ENCODE results near the gene DHRS12. TPM values are rescaled to one million over a fixed set of nuclear protein-coding genes. Genes with fewer than 3 reads are reported as not detected.

DHRS12 gene
- total RNA-seq, 1 experiment from 2014 or later: 10.2 TPM

GRCh38 chr13:51780099-51780498, 23.9 kb downstream of the DHRS12 start (continued):
- no peak for TF ChIP-seq ZNF416 (CRISPR knock-in tag; IDR thresholded peaks at IDR 0.05)

GRCh38 chr13:51778392-51778791, 25.6 kb downstream of the DHRS12 start:
- POLR2A ChIA-PET: no interaction called here
- no peaks in the 10 kb centered on the region; the same call in 1 of the 2 replicates for H3K9me3 Mint-ChIP-seq
- H3K4me3 Mint-ChIP-seq: no peak overlapping the region
- CTCF ChIA-PET: interaction anchor here (0.7 kb wide), 1 partner anchor 10 kb away, joined by 3 read pairs; no protein-coding TSS in a partner anchor
- ATAC-seq (no peak), DNase-seq (ENCODE audit: low spot score) (no peak)
- H3K27ac Mint-ChIP-seq: no peak overlapping the region
- H3K36me3 Mint-ChIP-seq: no peaks in the 10 kb centered on the region
- H3K27me3 Mint-ChIP-seq (ENCODE audit: low read depth): no peaks in the 10 kb centered on the region
- TF ChIP-seq SOX15 (CRISPR knock-in tag; IDR thresholded peaks at IDR 0.05) (no peak), ZNF532 (CRISPR knock-in tag; IDR thresholded peaks at IDR 0.05; ENCODE audit: borderline replicate concordance) (no peak), GABPB1 (CRISPR knock-in tag; IDR thresholded peaks at IDR 0.05) (no peak), STAT6 (CRISPR knock-in tag; conservative IDR thresholded peaks at IDR 0.05; ENCODE audit: low read depth) (no peak), AR (CRISPR knock-in tag; IDR thresholded peaks at IDR 0.05) (no peak), E2F4 (CRISPR knock-in tag; IDR thresholded peaks at IDR 0.05; ENCODE audit: borderline replicate concordance, low read depth) (no peak), ZNF138 (CRISPR knock-in tag; conservative IDR thresholded peaks at IDR 0.05) (no peak), EMX1 (CRISPR knock-in tag; IDR thresholded peaks at IDR 0.05) (no peak), NR1H2 (CRISPR knock-in tag; IDR thresholded peaks at IDR 0.05) (no peak), ATF3 (CRISPR knock-in tag; conservative IDR thresholded peaks at IDR 0.05) (no peak), NFE2L1 (CRISPR knock-in tag; IDR thresholded peaks at IDR 0.05) (no peak)
- H3K4me1 Mint-ChIP-seq: peaks cover 10% of the 10 kb centered on the region

- ATAC-seq (no peak), DNase-seq (ENCODE audit: low spot score) (no peak)
- CTCF ChIA-PET: no interaction called here
- no peaks in the 10 kb centered on the region for H3K27me3 Mint-ChIP-seq (ENCODE audit: low read depth)
- no peaks in the 10 kb centered on the region for H3K36me3 Mint-ChIP-seq
- POLR2A ChIA-PET: no interaction called here
- H3K4me1 Mint-ChIP-seq: peaks cover 10% of the 10 kb centered on the region
- H3K27ac Mint-ChIP-seq: no peak overlapping the region
- H3K9me3 Mint-ChIP-seq: no peaks in the 10 kb centered on the region; the same call in 1 of the 2 replicates
- H3K4me3 Mint-ChIP-seq: no peak overlapping the region
- TF ChIP-seq CDX4 (CRISPR knock-in tag; IDR thresholded peaks at IDR 0.05; ENCODE audit: borderline replicate concordance) (no peak), RELA (CRISPR knock-in tag; IDR thresholded peaks at IDR 0.05; ENCODE audit: borderline replicate concordance) (no peak), ZNF425 (CRISPR knock-in tag; conservative IDR thresholded peaks at IDR 0.05) (no peak), E2F5 (CRISPR knock-in tag; IDR thresholded peaks at IDR 0.05) (no peak), FOXJ3 (CRISPR knock-in tag; IDR thresholded peaks at IDR 0.05; ENCODE audit: borderline replicate concordance) (no peak), MAX (CRISPR knock-in tag; IDR thresholded peaks at IDR 0.05) (no peak)
Observed at GRCh38 chr13:51777921-51778320, 26.0 kb downstream of the DHRS12 start.

Data from WTC11 (cell line).